Subcutaneous adipose tissue (tissue), 4 donors: ENCODE results near the gene DHX8. TPM values are rescaled to one million over a fixed set of nuclear protein-coding genes. Genes with fewer than 3 reads are reported as not detected.

Experiments
- CTCF ChIP-seq: fragments of 450-650 bp; IDR thresholded peaks from one replicate; pipeline ENCODE4 v1.5.1; 2016; ENCODE audit warnings: low read depth, mild to moderate bottlenecking, control low read depth, antibody characterized with exemption, moderate library complexity
- small RNA-seq: library from RNA; depleted of rRNA; stranded (forward); fragments of <200 nt; gene quantifications from one replicate; pipeline ENCODE3, GENCODE V24; 2016
- total RNA-seq, 4 donors: library from RNA; depleted of rRNA; stranded (reverse); fragments of >200 nt; gene quantifications; one replicate each; pipeline ENCODE4 v1.1.0, GENCODE V29; 2016

Gene DHX8
- total RNA-seq, 4 donors from 2014 or later = 27.5 to 31.7 (median 28.4) TPM

- no peak for TF ChIP-seq CTCF
These were observed 86.7 kb downstream of the DHX8 start for GRCh38 chr17:43570518-43570928.

- TF ChIP-seq CTCF = no peak
These were observed 88.7 kb downstream of the DHX8 start for GRCh38 chr17:43572368-43572980.

- TF ChIP-seq CTCF = no peak
These were observed 90.0 kb downstream of the DHX8 start for GRCh38 chr17:43573579-43574321.

DNA sequence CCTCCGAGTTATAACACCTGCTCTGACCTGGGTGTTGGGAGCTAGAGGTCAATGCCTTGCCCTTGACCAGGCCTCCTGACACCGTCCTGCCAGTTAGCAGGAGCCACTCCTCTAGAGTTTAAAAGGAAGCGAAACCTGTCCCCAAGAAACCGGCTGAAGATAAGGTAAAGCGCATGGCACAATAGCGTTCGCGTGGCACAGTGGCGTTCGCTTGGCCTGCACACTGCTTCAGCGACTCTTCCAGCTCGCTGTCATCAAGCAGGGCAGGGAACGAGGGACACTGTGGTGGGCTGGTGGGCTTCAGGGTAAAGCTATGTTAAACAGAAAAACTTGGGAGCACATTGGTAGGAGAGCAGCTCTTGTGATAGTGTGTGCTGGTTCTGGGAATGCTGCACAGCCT is 90.6 kb downstream of the DHX8 start:
- no peak for TF ChIP-seq CTCF

GRCh38 chr17:43574896-43575525 is 91.2 kb downstream of the DHX8 start:
- TF ChIP-seq CTCF = no peak

Small RNAs within 50 kb of the gene (small RNA-seq; reads per million reads assigned to genes)
- gene RNU6-406P (not detected), gene RNU6-971P (not detected)

Other genes with a start within 250 kb of the DHX8 start
- gene RNU2-1, start 250.0 kb upstream of the DHX8 start, total RNA-seq = not detected
- 10 to 100 TPM in 2 of 4 donors, 1 to 10 TPM in 2; 6.1 to 23.5 (median 9.9) TPM for gene ARL4D, start 85.0 kb upstream of the DHX8 start, total RNA-seq
- under 1 TPM in 1 of 4 donors, not detected in 3; 0.22 TPM for gene ETV4, start 62.4 kb downstream of the DHX8 start, total RNA-seq
- 10 to 100 TPM in 3 of 4 donors, 1 to 10 TPM in 1; 5.6 to 31.5 (median 15.1) TPM for gene MEOX1, start 177.9 kb downstream of the DHX8 start, total RNA-seq